NK-92 (cell line): ENCODE results near the gene KRT13.

Experiments used
- DNase-seq: peaks from one replicate; lab custom pipeline; 2025; ENCODE audit not compliant: unreplicated experiment; lab: John Stamatoyannopoulos, UW

The KRT13 gene

GRCh38 chr17:41520821-41521521 is 15.6 kb upstream of the KRT13 start:
- DNase-seq, result no peak

DNA sequence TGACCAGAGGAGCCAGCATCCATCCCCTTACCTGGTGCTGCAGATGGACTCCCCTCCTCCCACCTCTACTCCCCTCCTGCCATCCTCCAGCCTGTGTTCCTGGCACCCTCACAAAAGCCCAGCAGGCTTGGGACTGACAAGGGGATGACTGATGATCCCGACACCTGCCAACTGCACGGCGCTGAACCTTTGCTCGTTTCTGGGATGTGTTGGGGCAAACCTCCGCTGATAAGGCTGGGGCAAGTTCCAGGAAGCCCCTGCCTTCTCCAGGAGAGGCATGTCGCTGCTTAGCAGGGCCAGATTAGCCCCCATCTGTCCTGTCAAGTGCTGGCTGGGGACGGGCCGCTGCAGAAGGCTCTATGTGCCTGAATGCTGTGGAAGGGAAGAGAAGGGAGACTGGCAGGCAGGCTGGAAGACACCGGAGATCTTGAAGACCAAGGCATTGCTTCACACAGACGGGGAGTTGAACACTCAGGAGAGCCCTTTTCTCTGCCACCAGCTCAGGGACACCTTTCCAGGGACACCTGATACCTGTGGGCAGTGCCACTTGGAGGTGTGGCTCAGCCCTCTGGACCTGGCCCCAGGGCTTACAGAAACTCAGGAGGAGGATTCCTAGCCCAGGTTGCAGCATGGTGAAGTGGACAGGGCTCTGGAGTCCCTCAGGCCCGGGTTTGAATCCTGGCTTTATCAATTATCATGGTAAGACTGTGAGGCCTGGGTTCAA is 14.3 kb upstream of the KRT13 start:
- no peak for DNase-seq

DNA sequence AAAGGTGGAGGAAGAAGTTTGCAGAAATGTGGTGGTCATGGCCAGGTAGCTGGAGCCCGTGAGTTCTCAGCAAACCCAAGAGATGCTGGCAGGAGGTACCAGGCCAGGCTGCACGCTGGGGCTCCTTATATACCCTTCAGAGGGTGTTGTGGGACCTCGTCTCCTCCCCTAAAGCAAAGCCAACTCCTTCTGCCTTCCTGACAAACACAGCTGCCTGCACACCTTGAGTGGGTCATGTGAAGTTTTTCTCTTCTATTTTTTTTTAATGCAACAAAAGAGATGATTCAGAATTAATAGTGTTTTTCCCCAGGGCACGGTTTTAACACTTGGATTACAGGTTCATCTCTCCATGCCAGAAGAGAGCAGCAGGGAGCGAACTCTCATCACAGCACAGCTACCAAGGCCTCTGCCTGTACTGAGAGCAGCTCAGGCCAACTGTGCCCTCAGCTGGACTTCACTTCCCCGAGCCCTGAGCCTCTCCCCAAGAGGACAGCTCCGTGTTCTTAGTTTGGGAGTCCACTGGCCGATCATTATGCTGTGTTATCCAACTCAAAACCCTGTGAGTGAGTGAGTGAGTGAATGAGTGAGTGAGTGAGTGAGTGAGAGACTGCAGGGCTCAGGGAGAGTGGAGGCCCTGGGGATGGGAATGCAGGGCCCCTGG is 13.5 kb upstream of the KRT13 start, which contains the start of gene KRT15:
KRT15 (minus strand) TSS at position 102 of the 661 bp plus-strand sequence; CDS start at position 39, 63 bp downstream.
- DNase-seq, result no peak

- no peak for DNase-seq
Measured at GRCh38 chr17:41518031-41518430, 12.6 kb upstream of the KRT13 start.

DNA sequence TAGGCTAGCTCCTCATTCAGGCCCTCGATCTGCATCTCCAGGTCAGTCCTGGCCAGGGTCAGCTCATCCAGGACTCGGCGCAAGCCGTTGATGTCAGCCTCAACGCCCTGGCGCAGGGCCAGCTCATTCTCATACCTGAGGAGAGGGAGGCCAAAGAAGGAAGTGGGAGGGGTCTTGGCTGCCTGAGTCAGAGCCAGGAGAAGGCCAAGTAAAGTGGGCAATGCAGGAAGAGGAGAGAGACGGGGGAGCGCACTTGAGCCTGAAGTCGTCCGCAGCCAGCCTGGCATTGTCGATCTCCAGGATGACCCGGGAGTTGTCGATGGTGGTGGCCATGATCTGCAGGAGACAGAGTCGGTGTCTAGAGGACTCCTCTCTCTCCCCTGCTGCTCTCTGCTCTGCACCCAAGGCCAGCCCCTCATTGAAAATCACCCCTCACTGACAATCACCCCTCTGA is 11.4 kb upstream of the KRT13 start:
- no peak for DNase-seq

DNA sequence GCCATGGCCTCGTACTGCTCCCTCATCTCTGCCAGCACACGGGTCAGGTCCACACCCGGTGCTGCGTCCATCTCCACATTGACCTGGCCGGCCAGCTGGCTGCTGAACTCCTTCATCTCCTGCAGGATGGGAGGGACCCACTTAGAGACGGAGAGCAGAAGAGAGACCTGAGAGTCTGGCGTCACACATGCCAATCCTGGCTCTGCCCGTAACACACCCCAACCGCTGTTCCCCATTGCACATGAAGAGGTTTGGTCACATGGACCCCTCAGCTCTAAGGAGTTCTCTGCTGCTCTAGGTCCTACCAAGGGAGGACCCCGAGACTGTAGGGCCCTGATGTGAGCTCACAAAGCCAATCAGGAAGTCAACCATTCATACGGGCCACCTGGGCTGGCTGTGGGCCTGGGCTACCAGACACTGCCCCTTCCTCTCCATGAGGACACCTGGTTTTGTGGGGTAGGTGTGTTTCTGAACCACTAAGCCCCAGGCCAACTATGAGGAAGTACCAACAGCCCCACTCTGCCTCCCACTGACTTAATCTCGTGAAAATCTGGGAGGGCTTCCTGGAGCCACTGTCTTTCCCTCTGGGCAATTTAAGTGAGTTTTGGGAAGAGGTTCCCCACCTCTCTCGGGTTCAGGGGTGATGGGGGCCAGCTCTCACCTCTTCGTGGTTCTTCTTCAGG is 10.9 kb upstream of the KRT13 start:
- DNase-seq, result no peak

GRCh38 chr17:41513168-41513547 is 7.7 kb upstream of the KRT13 start:
- no peak for DNase-seq

GRCh38 chr17:41512546-41513167 is 7.2 kb upstream of the KRT13 start:
- DNase-seq, result no peak

- no peak for DNase-seq
Measured at GRCh38 chr17:41511716-41512115, 6.3 kb upstream of the KRT13 start.

GRCh38 chr17:41511116-41511515 is 5.7 kb upstream of the KRT13 start:
- no peak for DNase-seq

DNA sequence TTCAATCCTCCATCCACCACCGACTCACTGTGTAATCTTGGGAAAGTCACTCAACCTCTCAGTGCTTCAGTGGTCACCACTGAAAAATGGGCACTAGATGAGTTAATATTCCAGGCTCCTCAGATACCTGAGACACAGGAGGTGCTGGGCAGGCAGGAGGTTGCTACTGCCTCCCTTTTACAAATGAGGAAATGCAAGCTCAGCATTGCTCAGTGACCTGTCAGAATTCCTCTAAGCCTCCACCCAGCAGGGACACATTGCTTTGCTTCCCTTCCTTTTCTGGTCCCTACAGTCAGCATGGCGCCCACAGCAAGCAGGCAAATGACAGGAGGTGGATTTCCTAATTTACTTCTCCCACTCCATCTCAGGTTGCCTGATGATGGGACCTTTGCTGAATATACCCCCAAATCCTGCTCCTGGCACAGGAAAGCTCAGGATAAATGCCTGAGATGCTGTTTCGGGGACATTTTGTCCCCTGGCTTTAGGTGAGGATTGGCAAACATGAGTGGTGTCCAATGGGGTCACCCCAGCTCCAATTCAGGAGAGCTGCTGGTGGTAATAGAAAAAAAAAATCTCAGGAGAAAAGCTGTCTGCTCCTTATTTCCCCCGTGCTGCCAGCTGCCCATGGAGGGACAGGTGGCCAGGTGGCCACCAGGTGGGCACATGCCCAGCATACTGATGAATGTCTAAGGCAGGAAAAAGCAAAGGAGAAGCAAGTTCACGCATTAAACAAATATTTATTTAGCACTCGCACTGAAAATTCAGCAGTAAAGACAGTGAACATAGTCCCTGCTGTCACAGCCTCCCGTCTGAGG is 5.0 kb upstream of the KRT13 start:
- no peak for DNase-seq

GRCh38 chr17:41507315-41507880 is 2.0 kb upstream of the KRT13 start:
- DNase-seq, result no peak

DNA sequence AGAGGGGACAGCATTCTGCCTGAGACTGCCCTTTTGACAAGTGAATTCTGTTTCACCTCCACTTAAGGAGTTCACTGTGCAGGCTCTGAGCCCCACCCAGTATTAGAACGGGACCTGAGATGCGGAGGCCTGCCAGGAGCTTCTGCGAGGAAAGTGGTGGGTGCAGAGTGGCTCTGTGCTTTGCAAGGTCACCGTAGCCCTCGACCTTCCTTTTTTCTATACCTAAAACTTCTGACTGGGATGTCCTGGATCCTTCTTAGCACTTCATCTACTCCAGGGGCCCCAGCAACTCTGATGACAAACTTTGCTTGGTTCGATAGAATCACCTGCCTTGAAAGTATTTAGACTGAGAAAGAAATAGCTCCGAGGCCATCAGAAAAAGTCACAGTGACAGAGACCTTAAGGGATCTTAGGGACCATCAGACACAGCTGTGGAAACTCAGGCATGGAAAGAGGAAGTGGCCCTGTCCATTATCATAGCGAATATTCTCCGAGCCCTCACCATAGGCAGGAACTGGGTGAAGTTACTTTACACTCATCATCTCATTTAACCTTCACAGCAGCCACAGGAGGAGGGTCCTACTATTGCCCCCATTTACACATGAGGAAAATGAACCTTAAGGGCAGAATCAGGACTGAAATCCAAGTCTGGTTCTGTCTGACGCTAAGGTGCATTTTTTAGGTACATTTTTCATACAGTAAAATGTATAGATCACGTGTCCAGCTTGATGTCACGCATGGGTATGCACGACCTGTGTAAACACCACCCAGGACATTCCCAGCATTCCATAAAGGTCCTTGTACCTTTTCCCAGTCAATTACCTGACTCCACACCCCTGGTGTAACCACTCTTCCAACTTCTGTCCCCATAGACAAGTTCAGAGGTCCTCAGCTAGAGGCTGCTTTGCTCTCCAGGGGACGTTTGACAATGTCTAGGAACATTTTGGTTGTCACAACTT is 676 bp upstream of the KRT13 start:
- DNase-seq, result no peak

- DNase-seq, result no peak
Measured at GRCh38 chr17:41504246-41504977, 1.0 kb downstream of the KRT13 start.

DNA sequence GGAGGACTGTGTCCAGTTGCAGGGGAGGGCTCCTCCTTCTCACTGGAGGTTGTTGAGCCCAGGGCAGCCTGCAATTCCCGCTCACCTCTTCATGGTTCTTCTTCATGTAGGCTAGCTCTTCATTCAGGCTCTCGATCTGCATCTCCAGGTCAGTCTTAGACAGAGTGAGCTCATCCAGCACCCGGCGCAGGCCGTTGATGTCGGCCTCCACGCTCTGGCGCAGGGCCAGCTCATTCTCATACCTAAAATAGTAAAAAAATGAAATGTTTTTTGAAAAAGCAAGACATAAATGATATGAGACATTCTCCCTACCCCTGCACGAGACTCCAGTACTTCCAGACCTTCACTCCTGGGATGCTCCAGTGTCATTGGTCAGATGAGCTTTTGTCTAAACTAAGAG is 2.2 kb downstream of the KRT13 start:
- DNase-seq, result no peak

- no peak for DNase-seq
Measured at GRCh38 chr17:41500131-41500911, 5.1 kb downstream of the KRT13 start.

DNA sequence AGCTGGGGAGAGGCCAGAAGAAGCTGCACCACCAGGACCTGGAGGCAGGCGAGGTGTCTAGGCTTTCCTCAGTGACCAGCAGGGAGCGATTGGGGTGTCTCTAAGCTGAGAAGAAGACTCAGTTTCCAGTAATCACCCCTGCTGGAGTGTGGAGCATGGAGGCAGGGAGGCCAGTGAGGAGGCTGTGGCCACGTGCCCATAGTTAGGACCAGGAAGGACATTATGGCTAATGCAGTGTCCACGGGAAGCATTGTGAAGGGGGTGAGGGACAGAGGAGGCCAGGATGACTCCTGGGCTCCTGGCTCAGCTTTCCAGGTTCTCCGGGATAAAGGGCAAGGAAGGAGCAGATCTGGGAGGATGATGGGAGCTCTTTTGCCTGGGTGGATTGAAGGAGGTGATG is 5.7 kb downstream of the KRT13 start:
- DNase-seq, result no peak
